GM12874 (cell line): ENCODE measurements around the gene NFIC.

ENCODE experiments used
- CTCF ChIP-seq: IDR thresholded peaks from 2 replicates; pipeline ENCODE4 v1.5.1; 2011; ENCODE audit warnings: low read depth, mild to moderate bottlenecking, control low read depth, low read length, moderate library complexity; ENCODE audit not compliant: insufficient read depth

The NFIC gene

DNA sequence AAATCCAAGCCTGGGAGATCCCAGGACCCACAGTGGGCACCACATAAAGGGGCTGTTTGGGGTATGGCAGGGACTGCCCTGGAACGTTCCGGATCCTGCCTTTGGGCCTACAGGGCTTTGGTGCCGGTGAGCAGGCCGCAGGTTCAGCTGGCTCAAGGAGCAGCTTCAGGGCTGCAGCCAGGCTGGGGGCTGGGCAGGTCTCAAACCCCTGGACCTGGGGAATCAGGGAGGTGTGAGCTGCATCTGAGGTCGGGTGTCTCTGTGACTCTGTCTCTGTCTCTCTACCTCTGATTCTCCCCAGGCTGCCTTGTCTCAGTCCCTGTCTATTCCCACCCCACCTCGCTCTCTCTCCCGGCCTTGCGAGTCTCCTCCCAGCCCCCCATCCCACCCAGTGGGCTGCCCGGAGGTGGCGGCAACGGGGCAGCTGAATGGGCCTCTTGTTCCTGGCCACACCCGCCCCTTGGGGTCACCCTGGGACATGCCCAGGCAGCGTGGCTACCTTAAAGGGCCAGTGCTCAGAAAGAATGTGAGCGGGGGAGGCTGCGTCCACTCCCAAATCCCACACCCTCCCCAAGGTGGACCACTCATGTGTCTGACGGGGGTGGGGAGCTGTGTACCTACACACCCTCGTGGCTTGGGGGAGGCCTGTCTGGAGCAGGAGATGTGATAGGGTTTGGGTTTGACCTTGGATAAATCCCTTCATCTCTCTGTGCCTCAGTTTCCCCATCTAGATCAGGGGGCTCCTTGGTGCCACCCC, 31.1 kb downstream of the NFIC start:
- TF ChIP-seq CTCF: no peak

- TF ChIP-seq CTCF: no peak
Measured at GRCh38 chr19:3398114-3398899, 31.9 kb downstream of the NFIC start.

DNA sequence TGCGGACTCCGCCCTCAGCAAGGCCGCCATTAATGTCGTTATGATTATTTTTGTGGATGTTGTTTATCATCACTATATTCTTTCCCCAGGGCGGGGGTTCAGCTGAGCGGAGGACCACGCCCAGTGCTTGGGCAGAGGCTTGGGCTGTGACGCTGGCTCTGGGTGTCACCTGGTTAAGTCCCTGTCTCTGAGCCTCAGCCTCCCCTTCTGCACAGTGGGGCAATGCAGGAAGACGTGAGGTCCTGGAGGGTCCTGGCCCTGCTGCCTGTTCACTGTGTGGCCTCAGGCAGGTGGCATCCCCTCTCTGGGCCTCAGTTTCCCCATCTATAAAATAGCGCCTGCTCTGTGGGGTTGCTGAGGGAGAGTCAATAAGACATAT, 32.5 kb downstream of the NFIC start:
- TF ChIP-seq CTCF: no peak

- no peak for TF ChIP-seq CTCF
Measured at GRCh38 chr19:3401004-3401768, 34.8 kb downstream of the NFIC start.

DNA sequence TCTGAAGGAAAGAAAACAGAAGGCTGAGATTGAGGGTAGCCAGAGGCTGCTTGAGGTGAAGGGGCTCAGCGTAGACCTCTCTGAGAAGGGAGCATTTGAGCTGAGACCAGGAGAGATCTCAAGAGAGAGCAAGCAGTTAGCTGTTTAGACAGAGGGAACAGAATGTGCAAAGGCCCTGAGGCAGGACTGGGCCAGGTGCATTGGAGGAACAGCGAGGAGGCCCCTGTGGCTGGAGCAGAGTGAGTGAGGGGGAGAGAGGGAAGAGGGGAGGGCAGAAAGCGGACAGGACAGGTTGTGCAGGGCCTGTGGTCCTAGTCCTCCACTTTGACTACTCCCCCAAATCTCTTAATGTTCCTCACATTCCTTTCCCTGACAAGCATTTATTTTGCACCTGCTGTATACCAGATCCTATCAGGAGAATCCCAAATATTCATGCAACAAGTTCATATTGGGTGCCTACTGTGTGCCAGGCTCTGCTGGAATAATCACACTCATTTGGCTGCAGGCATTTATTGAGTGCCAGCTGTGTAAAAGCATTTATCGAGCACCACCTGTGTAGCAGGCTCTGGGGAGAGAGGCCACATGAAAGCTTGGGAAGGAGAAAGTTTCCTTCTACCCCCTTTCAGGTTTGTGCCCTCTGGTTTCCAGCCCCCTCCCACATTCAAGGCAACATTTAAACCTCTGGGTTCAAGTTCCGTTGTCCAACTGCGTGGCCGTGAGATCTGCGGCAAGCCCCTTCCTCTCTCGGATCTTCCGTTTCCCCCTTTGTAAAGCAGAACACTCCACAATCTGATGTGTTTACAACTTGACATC, 36.5 kb downstream of the NFIC start:
- no peak for TF ChIP-seq CTCF

DNA sequence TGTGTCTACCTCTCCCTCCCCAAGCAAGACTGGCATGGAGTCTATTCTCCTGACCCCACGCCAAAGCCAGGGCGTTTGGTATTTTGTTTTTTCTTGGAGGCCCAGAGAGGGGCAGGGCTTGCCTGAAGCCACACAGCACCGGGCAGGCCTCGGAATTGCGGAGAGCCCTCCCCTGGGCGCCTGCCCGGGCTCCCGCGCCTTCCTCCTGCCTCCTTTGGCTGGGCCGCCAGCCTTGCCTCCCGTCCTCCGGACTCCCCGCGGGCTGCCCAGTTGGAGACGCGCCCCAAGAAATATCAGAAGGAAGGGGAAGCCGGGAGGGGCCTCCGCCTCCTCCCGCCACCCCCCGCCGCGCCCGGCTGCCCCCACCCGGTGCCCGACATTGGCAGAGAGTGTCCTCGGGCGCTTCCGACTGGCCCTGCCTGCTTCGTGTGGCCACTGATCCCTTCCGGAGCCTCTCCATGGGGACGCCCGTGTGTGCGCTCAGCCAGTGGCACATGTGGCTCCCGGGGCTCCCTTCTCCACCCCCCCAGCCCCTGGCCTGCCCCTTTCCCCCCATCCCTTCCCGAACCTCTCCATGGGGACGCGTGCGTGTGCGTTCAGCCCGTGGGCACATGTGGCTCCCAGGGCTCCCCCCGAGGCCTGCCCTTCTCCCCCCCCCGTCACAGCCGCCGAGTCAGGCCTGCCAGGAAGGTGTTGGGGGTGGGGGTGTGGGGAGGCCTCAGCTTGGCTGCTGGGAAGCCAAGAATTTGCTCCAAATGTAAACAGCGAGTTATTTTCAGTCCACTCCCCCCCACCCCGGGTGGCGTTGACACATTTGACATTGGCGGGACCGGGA, 37.3 kb downstream of the NFIC start:
- no peak for TF ChIP-seq CTCF
